GOT3 (cell line): ENCODE data around the gene SULT2B1.

Source experiments
- DNase-seq: peaks from one replicate; lab custom pipeline; 2025; ENCODE audit warnings: mixed read lengths; lab: John Stamatoyannopoulos, UW

SULT2B1 gene

DNA sequence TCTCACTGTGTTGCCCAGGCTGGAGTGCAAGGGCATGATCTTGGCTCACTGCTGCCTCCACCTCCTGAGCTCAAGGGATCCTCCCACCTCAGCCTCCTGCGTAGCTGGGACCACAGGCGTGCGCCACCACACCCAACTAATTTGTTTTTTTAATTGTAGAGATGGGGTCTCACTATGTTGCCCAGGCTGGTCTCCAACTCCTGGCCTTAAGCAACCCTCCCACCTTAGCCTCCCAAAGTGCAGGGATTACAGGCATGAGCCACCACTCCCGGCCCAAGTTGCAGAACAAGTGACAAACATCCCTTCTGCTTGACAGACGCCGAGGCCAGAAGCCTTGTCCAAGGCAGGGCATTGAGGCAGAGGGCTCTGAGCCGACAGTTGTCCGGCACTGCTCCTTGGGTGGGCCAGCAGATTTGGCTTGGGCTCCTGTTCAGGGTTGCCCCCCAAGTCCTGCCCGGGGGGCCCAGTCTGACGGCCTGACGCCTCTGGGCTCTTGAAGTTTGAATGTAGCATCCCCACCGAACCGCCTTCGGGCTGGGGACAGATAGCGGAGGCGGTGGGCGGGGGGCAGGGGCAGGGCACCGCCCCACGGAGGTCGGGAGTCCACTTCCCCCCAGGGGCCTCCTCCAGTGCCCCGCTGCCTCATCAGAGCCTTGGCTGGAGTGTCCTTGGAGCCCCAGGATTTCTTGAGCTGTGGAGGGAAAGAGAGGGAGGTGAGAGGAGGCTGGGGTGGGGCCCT lies 48.9 kb downstream of the SULT2B1 start:
- no peak for DNase-seq

- DNase-seq = no peak
These were observed 51.0 kb downstream of the SULT2B1 start for GRCh38 chr19:48603001-48603400.

GRCh38 chr19:48603449-48603848 lies 51.5 kb downstream of the SULT2B1 start:
- no peak for DNase-seq

- no peak for DNase-seq
These were observed 51.9 kb downstream of the SULT2B1 start for GRCh38 chr19:48603850-48604249.

DNA sequence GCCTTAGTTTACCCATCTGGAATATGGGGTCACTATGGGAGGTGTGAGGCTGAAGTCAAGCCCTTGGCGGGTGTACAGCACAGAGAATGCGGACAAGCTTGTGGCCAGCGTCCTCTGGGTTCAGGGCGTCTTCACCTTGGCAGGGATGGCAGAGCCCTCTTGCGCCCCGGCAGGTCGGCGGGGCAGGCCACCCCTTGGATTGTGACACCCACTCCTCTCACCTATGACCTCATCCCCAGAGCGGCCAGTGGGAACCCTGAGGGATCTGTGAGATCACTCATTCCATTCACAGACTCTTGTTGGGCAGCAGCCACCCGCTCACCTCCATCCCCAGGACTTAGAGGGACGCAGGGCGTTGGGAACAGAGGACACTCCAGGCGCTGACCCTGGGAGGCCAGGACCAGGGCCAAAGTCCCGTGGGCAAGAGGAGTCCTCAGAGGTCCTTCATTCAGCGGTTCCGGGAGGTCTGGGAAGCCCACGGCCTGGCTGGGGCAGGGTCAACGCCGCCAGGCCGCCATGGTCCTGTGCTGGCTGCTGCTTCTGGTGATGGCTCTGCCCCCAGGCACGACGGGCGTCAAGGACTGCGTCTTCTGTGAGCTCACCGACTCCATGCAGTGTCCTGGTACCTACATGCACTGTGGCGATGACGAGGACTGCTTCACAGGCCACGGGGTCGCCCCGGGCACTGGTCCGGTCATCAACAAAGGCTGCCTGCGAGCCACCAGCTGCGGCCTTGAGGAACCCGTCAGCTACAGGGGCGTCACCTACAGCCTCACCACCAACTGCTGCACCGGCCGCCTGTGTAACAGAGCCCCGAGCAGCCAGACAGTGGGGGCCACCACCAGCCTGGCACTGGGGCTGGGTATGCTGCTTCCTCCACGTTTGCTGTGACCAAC lies 54.7 kb downstream of the SULT2B1 start, which contains the start of gene SPACA4:
Gene SPACA4, plus strand, starts transcription at position 280 of the 896 bp plus-strand sequence. Its CDS starts 237 bp downstream, at position 517.
- no peak for DNase-seq

DNA sequence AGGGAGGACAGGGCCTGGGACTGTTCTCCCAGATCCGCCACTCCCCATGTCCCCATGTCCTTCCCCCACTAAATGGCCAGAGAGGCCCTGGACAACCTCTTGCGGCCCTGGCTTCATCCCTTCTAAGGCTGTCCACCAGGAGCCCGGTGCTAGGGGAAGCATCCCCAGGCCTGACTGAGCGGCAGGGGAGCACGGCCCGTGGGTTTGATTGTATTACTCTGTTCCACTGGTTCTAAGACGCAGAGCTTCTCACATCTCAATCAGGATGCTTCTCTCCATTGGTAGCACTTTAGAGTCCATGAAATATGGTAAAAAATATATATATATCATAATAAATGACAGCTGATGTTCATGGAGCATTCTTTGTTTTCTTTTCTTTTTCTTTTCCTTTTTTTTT lies 55.4 kb downstream of the SULT2B1 start:
- no peak for DNase-seq

- peak; percentile 31 for DNase-seq
These were observed 56.9 kb downstream of the SULT2B1 start for GRCh38 chr19:48608798-48609263.

DNA sequence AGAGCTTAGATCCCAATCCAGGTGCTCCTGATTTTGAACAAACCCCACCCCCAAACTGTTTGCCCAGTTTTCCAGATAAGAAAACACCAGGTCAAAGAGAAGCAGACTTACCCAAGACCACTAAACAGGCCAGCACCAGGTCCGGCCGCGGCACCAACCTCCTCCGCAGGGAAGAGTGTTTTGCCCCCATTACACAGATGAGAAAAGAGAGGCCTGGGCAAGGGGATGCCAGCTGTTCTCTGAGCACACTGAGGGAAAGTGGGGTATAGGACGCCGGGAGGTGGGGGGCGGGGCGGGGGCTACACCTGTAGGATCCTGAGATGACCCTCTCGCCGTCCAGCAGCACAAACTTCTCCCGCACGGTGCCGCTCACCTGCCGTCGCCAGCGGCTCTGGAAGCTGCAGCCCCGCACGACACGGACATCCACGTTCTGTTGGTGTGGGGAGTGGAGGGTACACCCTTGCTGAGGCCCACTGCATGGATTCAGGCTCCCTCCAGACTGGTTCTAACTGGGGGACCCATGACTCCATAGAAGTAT lies 57.7 kb downstream of the SULT2B1 start:
- DNase-seq = no peak

DNA sequence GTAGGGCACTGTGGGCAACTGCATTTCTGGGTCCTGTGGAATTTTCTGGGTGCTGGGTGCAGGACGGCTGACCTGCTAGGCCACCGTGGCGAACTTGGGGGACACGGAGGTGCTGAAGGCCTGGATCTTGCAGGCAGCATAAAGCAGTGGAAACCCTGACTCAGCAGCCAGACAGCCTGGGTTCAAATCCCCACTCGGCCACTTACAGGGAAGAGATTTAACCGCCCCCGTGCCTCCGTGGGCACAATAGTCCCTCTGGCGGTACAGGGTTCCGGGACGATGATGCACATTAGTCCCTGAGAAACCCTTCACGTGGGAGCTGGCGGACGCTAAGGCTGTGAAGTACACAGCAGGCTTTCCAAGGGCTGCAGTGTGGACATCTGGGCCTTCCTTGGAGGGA lies 59.9 kb downstream of the SULT2B1 start:
- DNase-seq = no peak

- peak; percentile 24 for DNase-seq
These were observed 61.3 kb downstream of the SULT2B1 start for GRCh38 chr19:48613024-48613851.

- DNase-seq = no peak
These were observed 62.0 kb downstream of the SULT2B1 start for GRCh38 chr19:48613852-48614435.

GRCh38 chr19:48614436-48615230 lies 62.7 kb downstream of the SULT2B1 start, which contains the start of gene FAM83E:
FAM83E (minus strand) TSS chr19:48615076; CDS start chr19:48613372, 1,704 bp downstream.
- DNase-seq = no peak

DNA sequence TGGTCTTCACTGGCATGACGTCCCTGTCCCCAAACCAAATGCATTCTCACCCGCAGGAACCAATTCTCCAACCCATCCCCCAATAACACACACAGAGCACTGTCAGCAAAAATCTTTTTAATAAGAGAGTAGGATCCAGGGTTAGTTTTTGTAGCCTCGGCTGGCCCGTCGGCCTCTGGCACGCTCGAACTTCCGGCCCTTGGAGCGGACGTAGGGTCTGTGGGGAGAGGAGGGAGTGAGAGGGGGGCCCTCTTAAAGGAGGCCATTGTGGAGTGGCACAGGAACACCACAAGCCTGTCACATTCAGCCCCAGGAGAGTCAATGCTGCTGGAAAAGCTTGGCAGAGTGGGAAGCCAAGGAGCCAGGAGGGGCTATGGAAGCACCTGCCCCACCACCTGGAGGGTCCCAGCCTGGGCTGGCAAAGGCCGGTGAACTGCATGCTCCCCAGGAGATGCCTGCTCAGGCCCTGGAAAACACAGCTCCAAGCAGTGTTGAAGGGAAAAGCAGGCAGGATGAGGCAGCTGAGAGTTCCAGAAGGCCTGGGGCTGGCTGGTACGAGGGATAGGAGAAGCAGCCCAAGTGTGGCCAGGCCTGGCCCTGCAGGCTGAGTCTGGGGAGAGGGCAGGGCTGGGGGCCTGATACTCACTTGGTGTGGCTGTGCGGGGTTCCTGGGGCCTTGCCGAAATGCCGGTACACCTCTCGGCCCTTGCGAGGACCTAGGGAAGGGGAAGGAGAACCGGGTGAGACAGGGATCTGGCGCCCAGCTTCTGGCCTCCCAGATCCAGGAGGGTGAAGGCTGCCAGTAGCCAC lies 63.5 kb downstream of the SULT2B1 start:
- DNase-seq = no peak

- no peak for DNase-seq
These were observed 64.1 kb downstream of the SULT2B1 start for GRCh38 chr19:48616041-48616436.

- DNase-seq = no peak
These were observed 64.6 kb downstream of the SULT2B1 start for GRCh38 chr19:48616491-48617056.

DNA sequence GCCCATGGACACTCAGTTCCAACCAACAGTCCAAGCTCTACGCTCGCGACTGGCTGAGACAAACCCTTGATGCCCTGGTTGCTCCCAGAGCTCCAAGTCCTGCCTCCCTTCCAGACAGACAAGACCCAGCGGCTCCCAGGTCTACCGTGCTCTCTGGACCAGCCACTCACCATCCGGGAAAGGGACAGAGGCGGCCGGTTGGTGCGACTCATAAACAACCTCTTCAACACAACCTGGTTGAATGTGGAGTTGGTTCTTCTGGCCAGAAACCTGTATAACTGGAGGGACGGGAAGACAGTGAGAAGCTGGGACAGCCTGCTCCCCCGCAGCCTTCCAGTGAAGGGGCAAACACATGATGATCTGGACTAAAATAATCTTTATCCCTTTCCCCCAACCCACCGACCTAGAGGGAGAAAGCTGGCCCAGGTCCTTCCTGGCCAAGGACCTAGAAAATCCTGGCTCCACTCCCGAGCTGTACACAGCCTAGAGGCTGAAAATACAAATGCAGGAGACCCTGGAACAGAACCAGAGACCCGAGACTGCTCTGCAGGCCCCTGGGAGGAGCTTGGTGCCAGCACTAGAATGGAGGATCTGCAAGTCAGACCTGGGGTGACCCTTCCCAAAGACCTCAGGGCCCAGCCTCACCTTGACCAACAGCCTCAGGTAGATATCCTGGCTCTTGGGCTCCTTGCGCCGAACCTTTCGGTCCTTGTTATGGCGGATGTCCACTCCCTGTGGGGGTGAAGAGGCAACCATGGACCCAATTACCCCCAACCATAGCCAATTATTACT lies 65.4 kb downstream of the SULT2B1 start:
- DNase-seq = no peak

DNA sequence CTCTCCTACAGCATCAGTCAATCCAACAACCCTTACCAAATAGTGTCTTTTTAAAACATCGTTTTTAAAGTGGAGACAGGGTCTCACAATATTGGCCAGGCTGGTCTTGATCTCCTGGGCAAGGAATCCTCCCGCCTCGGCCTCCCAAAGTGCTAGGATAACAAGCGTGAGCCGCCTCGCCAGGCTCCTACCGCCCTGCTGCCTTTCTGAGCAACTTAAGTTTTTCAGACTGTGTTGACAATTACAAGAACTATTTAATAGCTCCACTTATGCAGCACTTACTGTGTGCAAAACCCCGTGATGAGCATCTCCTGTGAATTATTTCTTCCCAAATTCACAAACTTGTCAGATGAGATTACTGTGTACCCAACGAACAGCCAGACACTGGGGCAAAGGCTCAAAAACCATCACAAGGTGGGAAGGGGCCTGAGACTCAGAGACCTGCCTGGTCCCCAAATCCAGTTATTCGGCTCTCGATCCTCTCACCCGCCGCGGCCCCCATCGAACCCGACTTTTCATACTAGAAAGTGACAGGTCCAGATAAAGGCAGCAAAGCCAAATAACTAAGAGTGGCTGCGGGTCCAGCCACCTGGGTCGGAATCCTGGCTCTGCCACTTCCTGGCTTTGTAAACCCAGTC lies 66.4 kb downstream of the SULT2B1 start:
- no peak for DNase-seq
